ENCODE data around the gene RGMB.

The RGMB gene

DNA sequence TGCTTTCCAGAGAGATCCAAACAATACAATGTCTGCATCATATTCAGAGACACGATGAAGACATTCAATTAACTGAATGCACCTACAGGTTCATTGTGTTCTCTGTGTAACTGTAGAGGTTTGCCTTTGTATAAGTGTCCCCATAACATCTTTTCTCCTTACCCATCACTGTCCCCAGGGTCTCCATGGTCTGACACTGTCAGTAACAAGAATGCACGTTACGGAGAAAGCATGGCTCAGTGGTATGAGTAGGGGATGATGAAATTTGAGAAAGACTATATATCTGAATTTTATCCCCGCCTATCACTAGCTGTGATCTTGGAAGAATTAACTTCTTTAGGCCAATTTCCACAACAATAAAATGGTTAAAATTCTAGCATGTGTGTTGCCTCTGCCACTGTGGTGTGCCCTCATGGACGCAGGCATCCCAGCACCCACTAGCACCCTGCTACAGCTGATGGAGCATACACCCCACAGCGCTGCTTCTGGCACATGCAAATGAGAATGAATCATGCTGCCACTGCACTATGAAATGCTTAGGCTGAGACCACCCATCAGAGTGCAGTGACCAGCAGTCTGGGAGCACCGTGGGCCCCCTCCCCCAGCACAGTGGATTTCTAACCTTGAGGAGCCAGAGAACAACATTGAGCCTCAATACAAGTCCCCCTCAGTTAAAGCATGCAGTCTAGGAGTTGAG, 54.3 kb downstream of the RGMB start:
- DNase-seq = no peak

DNA sequence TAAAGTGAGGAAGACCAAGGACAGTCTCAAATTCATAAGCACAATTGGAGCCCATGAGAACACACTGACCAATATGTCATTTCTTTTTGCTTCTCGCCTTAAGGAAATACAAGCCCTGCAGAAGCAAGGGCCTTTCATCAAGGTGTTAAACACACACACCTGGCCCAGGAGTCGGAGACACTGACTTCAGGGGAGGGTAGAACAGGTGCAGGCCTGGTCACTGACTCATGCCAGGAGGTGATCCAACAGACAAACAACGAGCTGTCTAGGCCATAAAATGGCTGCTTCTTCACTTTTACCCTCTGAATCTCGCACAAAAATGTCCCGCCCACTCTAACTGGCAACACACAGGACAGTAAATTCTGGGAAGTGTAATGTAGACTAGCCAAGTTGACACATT, 62.7 kb downstream of the RGMB start:
- DNase-seq = no peak

DNA sequence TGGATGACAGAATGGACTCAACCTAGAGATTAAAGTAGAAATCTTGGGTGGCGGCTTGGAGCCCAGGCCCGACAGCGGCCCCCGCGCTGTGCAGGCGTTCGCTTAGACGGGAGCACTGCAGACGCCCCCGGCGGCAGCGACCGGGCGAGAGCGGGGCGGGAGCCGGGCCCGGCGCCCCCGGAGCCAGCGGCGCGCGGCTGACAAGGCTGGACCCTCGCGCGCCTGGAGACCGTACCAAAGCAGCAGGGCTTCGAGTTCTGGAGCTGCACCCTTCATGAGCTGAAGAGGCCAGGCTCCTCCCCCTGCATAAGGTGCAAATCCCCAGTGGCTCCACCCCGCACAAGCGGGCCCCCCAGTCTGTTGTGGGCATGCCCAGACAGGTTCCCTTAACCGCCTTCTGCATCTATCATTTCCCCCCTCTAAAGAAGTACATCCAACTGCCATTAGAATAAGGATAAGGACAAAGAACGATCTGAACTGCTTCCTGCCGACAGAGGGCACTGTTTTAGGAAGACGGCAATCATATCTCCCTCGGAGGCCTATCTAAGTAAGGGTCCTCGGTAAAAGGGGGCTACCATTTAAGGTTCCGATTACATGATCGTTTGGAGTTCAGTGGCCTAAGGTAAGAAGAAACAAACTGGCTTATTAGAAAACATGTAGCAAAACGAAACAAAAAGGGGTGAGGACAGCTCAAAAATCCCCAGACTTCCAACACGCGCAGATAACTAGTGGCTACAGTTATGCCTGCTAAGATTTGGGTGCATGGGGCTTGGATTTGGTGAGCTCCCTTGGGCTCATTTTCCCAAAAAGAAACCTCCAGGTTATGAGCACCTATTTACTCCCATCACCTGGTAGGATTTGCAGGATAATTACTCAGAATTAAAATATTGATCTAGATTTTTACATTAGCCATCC, 66.3 kb downstream of the RGMB start:
- no peak for DNase-seq

DNA sequence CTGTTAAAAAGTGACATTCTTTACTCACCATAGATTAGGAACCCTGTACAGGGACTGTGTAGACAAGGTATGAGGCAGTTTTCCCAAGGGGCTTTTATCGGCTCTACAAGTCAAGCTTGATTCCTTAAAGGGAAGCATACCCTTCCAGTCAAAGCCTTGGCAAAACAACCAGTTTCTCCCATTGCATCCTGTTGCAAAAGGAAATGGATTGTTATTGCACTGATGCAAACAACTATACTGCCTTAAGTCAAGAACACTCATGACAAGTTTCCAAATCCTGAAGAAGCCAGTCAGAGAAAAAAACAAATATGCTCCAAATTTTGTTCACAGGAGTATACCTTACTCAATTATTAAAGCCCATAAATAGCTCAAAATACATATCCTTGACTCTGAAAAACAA, 67.5 kb downstream of the RGMB start:
- DNase-seq = no peak

DNA sequence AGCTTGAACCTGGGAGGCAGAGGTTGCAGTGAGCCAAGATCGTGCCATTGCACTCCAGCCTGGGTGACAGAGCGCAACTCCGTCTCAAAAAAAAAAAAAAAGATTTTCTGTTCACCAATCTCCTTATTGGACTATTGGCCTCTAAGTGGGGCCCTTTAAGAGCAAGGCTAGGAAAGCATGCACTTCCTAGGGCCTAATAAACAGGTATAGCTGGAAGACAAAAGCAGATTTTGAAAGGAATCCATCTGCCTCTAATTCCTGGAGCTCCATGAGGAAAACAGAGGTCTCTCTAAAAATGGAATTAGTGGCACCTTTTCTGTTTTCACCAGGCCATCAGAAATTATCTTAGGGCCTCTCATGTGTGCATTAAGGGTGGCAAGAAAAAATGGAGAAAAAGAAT, 70.0 kb downstream of the RGMB start:
- DNase-seq = no peak

DNA sequence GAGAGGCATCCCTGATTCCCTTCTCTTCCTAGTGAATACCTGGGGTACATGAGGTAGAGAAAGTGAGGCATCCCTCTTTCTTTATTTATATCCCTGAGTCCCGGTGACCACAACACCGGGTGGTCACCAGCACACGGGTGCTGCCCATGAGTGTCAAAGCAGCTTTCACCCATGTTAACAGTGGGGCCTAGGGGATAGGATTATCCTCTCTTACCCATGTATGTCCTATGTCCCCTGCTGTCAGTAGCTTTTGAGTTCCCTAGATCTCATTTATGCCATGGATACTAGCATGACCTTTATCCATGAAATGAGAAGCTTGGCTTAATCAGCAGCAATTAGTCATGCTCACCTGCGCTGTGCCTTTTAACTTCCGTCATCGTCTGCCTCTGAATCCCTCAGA, 71.4 kb downstream of the RGMB start:
- no peak for DNase-seq

DNA sequence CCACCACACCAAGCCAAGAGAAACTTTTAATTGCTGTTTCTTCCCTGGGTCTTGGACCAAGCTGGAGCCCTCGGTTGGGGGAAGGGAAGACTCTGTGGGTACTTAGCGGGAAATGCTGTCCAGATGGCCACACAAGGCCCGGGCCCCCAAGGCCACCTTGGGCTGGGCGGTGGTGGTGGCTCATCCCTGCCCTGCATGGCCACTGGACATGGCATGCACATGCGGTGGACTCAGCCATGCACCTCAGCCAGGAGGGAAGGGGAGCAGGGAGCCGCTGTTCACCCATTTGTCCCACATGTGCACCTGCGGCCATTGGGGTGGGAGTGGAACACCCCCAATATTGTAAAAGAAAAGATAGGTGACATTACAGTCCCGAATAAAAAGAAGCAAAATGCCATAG, 72.4 kb downstream of the RGMB start:
- DNase-seq = no peak
